Measurements from ENCODE around the gene CSF1.

Gene CSF1

DNA sequence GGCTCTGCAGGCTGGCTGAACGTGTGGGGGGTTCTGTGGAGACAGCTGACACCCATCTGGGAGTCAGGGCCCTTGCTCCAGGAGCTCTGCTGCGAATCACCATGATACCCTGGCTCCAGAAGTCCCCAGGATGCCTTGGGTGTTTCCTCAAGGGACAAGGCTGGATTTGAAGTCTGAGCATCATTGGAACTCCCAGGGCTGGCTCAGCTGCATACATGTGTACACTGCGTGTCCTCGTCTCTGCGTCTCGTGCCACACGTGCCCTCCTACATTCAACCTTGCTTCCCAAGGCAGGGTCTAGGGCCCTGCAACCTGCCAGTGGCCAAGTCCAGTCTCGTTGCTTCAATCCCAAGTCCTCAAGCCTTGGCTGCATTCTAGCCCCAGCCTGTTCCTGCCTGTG lies 11.7 kb downstream of the CSF1 start:
- no peak for DNase-seq (ENCODE audit: low spot score)

DNA sequence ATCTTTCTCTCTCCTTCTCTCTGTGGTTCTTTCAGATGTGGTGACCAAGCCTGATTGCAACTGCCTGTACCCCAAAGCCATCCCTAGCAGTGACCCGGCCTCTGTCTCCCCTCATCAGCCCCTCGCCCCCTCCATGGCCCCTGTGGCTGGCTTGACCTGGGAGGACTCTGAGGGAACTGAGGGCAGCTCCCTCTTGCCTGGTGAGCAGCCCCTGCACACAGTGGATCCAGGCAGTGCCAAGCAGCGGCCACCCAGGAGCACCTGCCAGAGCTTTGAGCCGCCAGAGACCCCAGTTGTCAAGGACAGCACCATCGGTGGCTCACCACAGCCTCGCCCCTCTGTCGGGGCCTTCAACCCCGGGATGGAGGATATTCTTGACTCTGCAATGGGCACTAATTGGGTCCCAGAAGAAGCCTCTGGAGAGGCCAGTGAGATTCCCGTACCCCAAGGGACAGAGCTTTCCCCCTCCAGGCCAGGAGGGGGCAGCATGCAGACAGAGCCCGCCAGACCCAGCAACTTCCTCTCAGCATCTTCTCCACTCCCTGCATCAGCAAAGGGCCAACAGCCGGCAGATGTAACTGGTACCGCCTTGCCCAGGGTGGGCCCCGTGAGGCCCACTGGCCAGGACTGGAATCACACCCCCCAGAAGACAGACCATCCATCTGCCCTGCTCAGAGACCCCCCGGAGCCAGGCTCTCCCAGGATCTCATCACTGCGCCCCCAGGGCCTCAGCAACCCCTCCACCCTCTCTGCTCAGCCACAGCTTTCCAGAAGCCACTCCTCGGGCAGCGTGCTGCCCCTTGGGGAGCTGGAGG lies 12.7 kb downstream of the CSF1 start:
- peak; percentile 66 for DNase-seq (ENCODE audit: low spot score)

DNA sequence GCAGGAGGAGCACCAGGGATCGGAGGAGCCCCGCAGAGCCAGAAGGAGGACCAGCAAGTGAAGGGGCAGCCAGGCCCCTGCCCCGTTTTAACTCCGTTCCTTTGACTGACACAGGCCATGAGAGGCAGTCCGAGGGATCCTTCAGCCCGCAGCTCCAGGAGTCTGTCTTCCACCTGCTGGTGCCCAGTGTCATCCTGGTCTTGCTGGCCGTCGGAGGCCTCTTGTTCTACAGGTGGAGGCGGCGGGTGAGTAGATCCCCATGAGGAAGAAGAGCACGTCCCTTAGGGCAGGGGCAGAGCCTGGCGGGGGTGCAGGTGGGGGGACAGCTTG lies 13.3 kb downstream of the CSF1 start:
- DNase-seq (ENCODE audit: low spot score), result no peak

DNA sequence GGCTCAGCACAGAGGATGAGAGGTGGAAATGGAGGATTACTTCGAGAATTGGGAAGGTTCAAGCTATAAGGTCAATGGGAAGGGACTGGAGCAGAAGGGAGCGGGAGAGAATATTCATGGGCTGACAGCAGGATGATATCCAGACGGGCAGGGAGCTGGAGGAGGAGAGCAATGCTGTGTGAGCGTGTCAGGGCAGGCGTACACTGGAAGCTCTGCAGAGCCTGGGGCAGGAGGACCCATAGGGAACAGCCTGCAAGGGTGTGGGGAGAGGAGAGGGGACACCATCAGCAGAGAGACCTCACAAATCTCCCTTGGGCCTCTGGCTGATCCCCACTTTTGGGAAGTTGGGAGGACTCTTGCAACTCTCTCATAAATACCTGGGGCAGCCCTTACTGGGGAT lies 13.7 kb downstream of the CSF1 start:
- no peak for DNase-seq (ENCODE audit: low spot score)

DNA sequence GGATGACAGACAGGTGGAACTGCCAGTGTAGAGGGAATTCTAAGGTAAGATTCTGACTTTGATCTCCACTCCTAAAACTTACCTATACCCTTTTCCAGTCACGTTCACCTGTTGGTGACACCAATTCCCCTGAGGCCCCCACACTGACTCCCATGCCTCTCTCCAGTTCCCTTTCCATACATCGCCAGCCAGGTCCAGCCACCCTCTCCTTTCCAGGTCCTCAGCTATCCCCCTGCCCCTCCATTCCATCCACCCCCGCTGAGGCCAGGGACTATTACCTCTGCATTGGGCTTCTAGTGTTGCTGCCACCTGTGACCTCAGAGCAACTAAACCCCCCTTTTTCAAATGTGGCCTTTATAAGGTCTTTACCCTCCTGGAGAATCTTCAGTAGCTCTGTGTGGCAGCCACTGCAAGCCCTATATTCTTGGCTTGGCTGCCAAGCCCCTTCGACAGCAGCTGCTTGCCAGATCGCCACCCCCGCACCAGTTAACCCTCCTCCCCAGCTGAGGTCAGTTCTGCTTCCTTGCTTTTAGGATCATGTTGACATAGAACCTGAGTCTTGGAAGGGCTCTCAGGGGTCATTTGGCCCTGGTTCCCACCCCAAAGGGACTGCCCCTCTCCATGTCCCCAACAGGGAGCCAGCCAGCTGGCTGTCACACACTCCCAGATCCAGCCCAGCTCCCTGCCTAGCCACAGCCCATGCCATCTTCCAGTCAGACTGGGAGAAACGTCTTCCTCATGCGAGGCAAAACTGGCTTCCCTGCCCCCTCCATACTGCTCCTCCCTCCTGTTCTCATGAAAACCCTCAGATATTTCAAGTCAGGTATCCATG lies 14.7 kb downstream of the CSF1 start:
- DNase-seq (ENCODE audit: low spot score), result no peak

DNA sequence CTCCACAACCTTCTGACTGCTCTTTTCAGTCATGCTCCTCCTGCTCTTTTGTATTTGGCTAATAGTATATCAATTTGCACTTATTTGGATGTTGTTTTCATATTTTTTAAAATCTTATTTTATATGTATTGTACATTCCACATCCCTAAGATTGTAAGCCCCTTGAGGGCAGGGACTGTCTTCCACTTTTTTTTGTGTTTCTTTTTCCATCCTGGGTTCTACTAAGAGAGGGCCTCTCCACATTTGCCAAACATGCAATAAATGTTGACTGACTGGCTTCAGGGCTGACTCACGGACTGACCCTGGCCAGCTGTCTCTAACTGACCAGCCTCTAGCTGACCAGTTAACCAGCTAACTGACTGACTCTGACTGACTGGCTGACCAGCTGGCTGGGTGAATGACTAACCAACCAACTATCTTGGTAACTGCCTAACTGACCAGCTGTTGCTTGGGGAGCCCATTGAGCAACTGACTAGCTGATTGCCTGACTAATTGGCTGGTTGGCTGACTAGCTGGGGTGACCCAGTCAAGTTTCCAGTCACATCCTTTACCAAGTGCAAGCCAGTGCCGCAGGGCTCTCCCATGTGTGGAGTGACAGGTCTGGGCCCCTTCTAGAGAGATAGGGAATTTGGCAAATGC lies 16.1 kb downstream of the CSF1 start:
- no peak for DNase-seq (ENCODE audit: low spot score)

DNA sequence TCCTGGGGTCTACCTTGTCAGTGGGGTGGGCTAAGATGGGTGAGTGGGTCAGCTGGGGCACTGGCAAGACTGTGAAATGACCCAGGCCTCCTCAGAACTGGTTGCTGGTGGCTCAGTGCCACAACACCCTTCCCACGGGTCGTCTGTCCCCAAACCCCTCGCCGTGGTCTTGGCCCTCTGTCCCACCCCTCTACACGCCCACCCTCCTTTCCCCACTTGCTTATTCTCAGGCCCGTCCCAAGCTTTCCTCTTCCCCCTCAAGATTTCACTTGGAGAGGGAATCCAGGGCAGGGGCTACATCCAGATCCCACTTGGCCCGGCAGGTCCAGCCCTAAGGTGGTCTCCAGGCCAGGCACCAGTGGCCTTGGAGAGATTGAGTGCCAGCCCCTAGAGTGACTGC lies 16.7 kb downstream of the CSF1 start:
- DNase-seq (ENCODE audit: low spot score), result no peak

DNA sequence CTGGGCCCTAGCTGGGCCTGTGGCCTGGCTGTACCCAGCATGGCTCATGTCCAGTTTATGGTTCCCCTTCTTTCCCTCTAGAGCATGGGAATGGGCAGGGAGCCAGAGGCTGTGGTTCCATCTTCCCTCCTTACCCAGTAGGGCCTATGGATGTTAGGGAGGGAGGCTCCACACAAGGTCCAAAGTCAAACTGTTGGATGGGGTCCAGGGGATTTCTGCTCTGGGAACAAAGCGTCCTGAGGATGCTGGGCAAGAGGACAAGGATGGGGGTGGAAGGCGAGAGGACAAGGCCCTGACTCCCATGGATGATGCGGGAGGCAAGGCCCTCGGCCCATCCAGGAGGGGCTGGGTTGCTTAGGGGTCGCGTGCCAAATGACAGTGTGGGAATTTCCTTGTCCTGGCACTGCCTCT lies 17.3 kb downstream of the CSF1 start:
- DNase-seq (ENCODE audit: low spot score), result no peak

DNA sequence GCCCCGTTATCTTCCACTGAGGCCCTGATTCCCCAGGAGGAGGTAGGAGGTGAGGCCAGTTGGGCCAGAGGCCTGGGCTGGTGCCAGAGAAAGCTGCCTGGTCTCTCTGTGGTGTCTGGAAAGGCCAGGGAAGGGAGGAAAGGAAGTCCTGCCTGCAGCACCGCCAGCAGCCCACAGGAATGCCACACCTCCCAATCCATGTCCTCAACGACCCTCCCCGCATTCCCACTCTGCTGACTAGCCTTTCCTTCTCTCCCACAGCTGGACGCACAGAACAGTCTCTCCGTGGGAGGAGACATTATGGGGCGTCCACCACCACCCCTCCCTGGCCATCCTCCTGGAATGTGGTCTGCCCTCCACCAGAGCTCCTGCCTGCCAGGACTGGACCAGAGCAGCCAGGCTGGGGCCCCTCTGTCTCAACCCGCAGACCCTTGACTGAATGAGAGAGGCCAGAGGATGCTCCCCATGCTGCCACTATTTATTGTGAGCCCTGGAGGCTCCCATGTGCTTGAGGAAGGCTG lies 18.0 kb downstream of the CSF1 start:
- DNase-seq (ENCODE audit: low spot score), result no peak

DNA sequence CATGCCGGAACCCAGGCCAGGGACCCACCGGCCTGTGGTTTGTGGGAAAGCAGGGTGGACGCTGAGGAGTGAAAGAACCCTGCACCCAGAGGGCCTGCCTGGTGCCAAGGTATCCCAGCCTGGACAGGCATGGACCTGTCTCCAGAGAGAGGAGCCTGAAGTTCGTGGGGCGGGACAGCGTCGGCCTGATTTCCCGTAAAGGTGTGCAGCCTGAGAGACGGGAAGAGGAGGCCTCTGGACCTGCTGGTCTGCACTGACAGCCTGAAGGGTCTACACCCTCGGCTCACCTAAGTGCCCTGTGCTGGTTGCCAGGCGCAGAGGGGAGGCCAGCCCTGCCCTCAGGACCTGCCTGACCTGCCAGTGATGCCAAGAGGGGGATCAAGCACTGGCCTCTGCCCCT lies 18.5 kb downstream of the CSF1 start:
- DNase-seq (ENCODE audit: low spot score), result no peak

DNA sequence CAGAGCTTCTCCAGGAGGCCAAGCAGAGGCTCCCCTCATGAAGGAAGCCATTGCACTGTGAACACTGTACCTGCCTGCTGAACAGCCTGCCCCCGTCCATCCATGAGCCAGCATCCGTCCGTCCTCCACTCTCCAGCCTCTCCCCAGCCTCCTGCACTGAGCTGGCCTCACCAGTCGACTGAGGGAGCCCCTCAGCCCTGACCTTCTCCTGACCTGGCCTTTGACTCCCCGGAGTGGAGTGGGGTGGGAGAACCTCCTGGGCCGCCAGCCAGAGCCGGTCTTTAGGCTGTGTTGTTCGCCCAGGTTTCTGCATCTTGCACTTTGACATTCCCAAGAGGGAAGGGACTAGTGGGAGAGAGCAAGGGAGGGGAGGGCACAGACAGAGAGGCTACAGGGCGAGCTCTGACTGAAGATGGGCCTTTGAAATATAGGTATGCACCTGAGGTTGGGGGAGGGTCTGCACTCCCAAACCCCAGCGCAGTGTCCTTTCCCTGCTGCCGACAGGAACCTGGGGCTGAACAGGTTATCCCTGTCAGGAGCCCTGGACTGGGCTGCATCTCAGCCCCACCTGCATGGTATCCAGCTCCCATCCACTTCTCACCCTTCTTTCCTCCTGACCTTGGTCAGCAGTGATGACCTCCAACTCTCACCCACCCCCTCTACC lies 19.1 kb downstream of the CSF1 start:
- DNase-seq (ENCODE audit: low spot score), result no peak

DNA sequence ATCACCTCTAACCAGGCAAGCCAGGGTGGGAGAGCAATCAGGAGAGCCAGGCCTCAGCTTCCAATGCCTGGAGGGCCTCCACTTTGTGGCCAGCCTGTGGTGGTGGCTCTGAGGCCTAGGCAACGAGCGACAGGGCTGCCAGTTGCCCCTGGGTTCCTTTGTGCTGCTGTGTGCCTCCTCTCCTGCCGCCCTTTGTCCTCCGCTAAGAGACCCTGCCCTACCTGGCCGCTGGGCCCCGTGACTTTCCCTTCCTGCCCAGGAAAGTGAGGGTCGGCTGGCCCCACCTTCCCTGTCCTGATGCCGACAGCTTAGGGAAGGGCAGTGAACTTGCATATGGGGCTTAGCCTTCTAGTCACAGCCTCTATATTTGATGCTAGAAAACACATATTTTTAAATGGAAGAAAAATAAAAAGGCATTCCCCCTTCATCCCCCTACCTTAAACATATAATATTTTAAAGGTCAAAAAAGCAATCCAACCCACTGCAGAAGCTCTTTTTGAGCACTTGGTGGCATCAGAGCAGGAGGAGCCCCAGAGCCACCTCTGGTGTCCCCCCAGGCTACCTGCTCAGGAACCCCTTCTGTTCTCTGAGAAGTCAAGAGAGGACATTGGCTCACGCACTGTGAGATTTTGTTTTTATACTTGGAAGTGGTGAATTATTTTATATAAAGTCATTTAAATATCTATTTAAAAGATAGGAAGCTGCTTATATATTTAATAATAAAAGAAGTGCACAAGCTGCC lies 19.8 kb downstream of the CSF1 start:
- no peak for DNase-seq (ENCODE audit: low spot score)

DNA sequence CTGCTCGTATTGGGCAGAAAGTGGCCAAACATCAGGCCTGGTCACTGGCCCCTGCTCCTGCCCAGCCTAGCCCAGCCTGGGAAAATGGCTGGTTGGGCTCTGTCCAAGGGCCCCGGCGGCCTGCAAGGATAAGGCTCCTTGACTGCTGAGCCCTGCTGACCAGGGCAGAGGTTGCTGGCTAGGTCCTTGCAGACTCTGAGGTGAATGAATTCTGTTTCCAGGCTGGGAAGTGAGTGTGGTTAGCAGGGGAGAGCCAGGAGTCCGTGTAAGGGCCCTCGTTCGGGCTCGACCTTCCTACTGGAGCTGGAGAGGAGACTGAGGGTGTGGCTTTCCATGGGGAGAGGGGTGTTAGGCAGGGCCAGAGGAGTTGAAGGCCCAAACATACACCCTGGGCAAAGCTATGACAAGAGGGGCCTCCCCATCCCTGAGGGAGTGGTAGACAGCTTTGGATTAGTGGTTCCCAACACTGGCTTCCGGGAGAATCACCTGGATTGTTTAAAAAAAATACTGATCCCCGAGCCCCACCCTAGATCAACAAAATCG lies 20.6 kb downstream of the CSF1 start:
- DNase-seq (ENCODE audit: low spot score), result peak; percentile 94

DNA sequence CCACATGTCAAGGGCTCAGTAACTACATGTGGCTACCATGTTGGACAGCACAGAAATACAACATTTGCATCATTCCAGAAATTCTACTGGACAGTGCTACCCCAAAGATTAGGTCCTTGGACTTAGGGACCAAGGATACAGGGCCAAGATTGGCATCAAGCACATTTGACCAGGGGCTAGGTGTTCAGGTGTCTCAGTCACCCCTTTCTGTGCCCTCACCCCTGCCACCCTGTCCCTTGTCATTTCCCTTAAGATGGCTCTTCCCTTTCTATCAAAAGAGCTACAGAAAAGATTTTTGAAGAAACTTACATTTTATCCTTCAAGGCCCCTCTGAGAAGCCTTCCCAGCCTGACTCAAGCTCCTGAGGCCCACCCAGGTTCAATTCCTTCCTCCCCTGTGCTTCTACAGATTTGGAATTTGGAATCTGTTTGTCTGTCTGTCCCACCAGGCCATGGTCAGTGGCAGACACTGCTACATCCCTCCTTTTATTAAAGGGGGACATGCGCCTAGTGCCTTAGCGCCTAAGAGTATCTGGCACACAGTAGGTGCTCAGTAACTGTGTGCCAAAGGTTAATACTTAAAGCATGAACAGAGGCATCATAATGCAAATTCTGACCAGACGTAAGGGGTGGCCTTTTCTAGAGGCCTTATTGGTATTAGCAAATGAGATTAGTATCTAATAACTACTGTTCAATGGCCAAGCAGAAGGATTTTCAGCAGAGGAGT lies 21.4 kb downstream of the CSF1 start:
- peak; percentile 19 for DNase-seq (ENCODE audit: low spot score)

DNA sequence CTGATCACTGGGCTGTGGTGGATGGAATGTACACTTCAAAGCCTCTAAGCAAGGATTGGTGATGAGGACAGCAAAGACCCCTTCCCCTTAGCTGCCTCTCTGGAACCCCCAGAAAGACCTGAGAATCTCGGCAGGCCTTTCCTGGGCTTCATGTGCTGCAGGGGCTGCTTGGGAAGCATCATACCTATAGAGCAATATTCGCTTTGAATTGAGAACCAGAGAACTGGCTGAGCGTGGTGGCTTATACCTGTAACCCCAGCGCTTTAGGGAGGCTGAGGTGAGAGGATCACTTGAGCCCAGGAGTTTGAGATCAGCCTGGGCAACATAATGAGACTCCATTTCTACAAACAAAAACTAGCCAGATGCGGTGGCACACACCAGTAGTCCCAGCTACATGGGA lies 22.0 kb downstream of the CSF1 start:
- DNase-seq (ENCODE audit: low spot score), result peak; percentile 30

DNA sequence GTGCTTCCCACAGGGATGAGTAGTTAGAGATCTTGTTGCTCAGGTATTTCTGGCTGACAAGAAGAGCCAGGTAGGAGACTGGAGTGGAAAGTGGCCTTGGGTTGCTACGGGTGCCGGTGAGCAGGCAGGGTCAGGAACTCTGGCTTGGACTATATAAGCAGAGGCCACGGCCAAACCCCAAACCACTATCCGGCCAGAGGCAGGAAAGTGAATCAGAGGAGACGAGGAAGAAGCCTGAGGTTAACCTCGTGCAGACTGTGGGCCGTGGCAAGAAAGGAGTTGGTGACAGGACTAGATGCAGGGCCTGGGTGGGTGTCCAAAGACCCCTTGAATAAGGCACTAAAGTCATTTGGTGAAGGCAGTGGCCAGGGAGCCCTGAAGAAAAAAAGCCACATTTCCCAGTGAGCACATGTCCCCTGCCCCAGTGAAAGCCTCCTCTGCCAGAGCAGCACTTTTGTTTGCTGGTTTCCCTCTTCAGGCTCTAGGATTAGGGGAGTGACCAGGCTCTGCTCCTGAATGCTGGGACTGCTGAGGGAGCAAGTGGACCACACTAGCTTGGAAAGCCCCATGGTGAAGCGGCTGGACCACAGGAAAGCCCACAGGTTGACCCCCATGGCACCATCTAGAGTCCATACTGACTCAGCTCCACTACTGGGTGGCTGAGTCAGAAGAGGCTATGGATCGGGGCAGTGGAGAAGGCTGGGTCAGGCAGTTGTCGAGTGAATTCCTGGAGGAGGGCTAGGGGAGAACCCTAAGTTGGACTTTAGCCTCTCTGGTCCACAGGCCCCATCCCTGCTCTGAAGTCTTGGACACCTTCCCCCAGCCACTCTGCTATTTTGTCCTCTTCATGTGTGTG lies 23.4 kb downstream of the CSF1 start:
- DNase-seq (ENCODE audit: low spot score), result peak; percentile 41

DNA sequence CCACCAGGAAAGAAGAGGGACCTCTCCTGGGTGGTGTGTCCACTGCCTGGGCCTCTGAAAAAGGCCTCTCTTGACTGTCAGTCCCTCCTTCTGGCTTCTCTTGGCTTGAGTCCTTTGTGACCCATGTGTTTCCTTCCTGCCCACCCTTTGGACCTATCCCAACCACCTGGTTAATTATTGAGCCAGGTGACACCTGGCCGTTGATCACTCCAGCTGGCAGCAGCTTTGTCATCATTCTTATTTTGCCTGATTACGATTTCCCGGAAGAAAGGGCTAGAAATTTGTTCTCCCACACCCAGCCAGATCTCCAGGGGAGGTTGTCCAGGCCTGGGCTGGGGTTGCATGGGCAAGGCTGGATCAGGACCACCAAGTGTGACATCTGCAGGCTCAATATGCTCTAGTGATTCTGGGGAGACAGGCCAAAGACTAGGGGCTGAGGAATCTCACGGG lies 24.8 kb downstream of the CSF1 start:
- peak; percentile 27 for DNase-seq (ENCODE audit: low spot score)

DNA sequence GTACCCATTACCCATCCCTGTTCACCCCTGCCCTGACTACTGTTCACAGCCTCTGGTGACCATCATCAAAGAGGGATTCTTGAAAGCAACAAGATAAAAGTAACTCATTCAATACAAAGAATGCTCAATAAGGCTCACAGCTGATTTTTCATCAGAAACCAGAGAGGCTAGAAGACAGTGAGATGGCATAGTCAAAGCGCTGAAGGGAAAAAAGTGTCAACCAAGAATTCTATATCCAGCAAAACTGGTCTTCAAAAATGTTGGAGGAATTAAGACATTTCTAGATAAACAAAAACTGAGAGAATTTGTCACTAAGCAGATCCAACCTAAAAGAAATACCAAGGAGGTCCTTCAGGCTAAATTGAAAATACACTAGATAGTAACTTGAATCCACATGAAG lies 27.1 kb downstream of the CSF1 start:
- no peak for DNase-seq (ENCODE audit: low spot score)

DNA sequence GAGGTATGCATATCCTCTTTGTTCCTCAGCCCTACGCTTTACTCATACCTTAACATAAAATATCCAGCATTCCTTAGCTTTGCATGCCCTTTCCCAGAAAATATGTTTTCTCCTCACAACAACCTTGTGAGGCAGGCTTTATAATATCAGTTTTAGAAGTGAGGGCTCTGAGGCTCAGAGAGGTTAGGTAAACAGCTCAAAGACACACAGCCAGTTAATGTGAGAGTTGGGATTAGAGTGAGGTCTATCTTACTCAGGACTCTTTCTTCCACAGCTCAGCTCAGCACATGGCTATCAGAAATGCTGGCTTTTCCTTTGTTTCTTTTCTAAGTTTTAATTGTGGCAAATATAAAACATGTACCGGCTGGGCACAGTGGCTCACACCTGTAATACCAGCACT lies 27.9 kb downstream of the CSF1 start:
- no peak for DNase-seq (ENCODE audit: low spot score)

DNA sequence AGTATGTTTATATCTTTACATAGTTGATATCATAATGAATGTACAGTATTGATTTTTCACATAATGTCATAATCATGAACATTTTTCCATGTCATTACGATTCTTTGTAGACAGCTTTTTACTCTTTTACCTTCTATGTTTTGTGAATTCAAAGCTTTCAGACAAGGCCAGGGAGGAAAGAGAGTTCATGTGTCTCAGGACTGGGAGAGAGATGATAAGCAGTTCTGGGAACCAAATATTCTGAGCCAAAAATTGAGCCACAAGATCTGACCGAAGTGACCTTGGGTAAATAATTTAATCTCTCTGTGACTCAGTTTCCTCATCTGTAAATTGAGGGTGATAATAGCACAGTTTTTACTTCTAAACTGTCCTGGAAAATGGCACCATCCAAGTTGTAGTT lies 31.8 kb downstream of the CSF1 start:
- DNase-seq (ENCODE audit: low spot score), result no peak
